ENCODE results near the gene CHI3L1. TPM values are rescaled to one million over a fixed set of nuclear protein-coding genes. Genes with fewer than 3 reads are reported as not detected.

The CHI3L1 gene
- total RNA-seq, 2 donors from 2014 or later: 0.68 to 5.0 TPM

- Histone ChIP-seq H3K4me1 (ENCODE audit: control insufficient read depth in 1 of 2, low read depth in 2 of 2) (no peaks in the 10 kb centered on the region), H3K4me3 (no peak overlapping the region), H3K27ac (no peak overlapping the region), H3K9me3 (no peaks in the 10 kb centered on the region), H3K27me3 (replicated peaks; ENCODE audit: insufficient read depth) (no peaks in the 10 kb centered on the region), H3K36me3 (no peaks in the 10 kb centered on the region)
- ATAC-seq (ENCODE audit: insufficient number of reproducible peaks, low FRiP score, low read depth): no peak
- no peak for DNase-seq (ENCODE audit: low spot score)
- TF ChIP-seq CTCF (IDR thresholded peaks at IDR 0.05): no peak
Measured at GRCh38 chr1:203142684-203143408, 43.7 kb downstream of the CHI3L1 start.

GRCh38 chr1:203142124-203142523, 44.4 kb downstream of the CHI3L1 start:
- DNase-seq (ENCODE audit: low spot score) (no peak), ATAC-seq (ENCODE audit: insufficient number of reproducible peaks, low FRiP score, low read depth) (no peak)
- no peak overlapping the region for H3K27ac ChIP-seq
- H3K27me3 ChIP-seq (replicated peaks; ENCODE audit: insufficient read depth): no peaks in the 10 kb centered on the region
- no peak for TF ChIP-seq CTCF (IDR thresholded peaks at IDR 0.05)
- H3K36me3 ChIP-seq: no peaks in the 10 kb centered on the region
- H3K9me3 ChIP-seq: no peaks in the 10 kb centered on the region
- no peaks in the 10 kb centered on the region for H3K4me1 ChIP-seq (ENCODE audit: control insufficient read depth in 1 of 2, low read depth in 2 of 2)
- no peak overlapping the region for H3K4me3 ChIP-seq

GRCh38 chr1:203140743-203141520, 45.6 kb downstream of the CHI3L1 start:
- ATAC-seq (ENCODE audit: insufficient number of reproducible peaks, low FRiP score, low read depth): no peak
- no peak overlapping the region for H3K27ac ChIP-seq
- TF ChIP-seq CTCF (IDR thresholded peaks at IDR 0.05): no peak
- DNase-seq (ENCODE audit: low spot score): no peak
- no peak overlapping the region for H3K4me3 ChIP-seq
- no peaks in the 10 kb centered on the region for H3K27me3 ChIP-seq (replicated peaks; ENCODE audit: insufficient read depth)
- no peaks in the 10 kb centered on the region for H3K9me3 ChIP-seq
- no peaks in the 10 kb centered on the region for H3K36me3 ChIP-seq
- H3K4me1 ChIP-seq (ENCODE audit: control insufficient read depth in 1 of 2, low read depth in 2 of 2): no peaks in the 10 kb centered on the region

- H3K27me3 ChIP-seq (replicated peaks; ENCODE audit: insufficient read depth): no peaks in the 10 kb centered on the region
- no peaks in the 10 kb centered on the region for H3K9me3 ChIP-seq
- H3K36me3 ChIP-seq: no peaks in the 10 kb centered on the region
- H3K27ac ChIP-seq: no peak overlapping the region
- no peak overlapping the region for H3K4me3 ChIP-seq
- no peak for DNase-seq (ENCODE audit: low spot score)
- no peak for ATAC-seq (ENCODE audit: insufficient number of reproducible peaks, low FRiP score, low read depth)
- no peaks in the 10 kb centered on the region for H3K4me1 ChIP-seq (ENCODE audit: control insufficient read depth in 1 of 2, low read depth in 2 of 2)
- TF ChIP-seq CTCF (IDR thresholded peaks at IDR 0.05): no peak
Measured at GRCh38 chr1:203139976-203140475, 46.5 kb downstream of the CHI3L1 start.

- no peaks in the 10 kb centered on the region for H3K27me3 ChIP-seq (replicated peaks; ENCODE audit: insufficient read depth)
- ATAC-seq (ENCODE audit: insufficient number of reproducible peaks, low FRiP score, low read depth) (no peak), DNase-seq (ENCODE audit: low spot score) (no peak)
- H3K27ac ChIP-seq: no peak overlapping the region
- no peak for TF ChIP-seq CTCF (IDR thresholded peaks at IDR 0.05)
- H3K36me3 ChIP-seq: no peaks in the 10 kb centered on the region
- H3K9me3 ChIP-seq: no peaks in the 10 kb centered on the region
- no peak overlapping the region for H3K4me3 ChIP-seq
- no peaks in the 10 kb centered on the region for H3K4me1 ChIP-seq (ENCODE audit: control insufficient read depth in 1 of 2, low read depth in 2 of 2)
Measured at GRCh38 chr1:203138066-203138465, 48.4 kb downstream of the CHI3L1 start.
